Neural cell (in vitro differentiated cells): ENCODE results near the gene GPATCH11. TPM values are rescaled to one million over a fixed set of nuclear protein-coding genes. Genes with fewer than 3 reads are reported as not detected.

Experiments used
- H2AFZ ChIP-seq: fragments of 200-600, 300-800 bp; sonication (generic), shearing (Covaris generic); 2 replicates; pipeline ENCODE4 v1.6.0; 2014; ENCODE audit warnings: low read depth, mild to moderate bottlenecking, antibody characterized with exemption, low read length, moderate library complexity
- H3F3A ChIP-seq: fragments of 200-600 bp; shearing (Covaris generic); 2 replicates; pipeline ENCODE4 v1.6.1; 2016; ENCODE audit warnings: mild to moderate bottlenecking, moderate library complexity, mixed read lengths, antibody characterized with exemption, low read length; ENCODE audit not compliant: insufficient read depth, poor library complexity, severe bottlenecking
- H3K27ac ChIP-seq: fragments of 200-600, 300-800 bp; sonication (generic), shearing (Covaris generic); 2 replicates; pipeline ENCODE4 v1.5.1; 2014; ENCODE audit warnings: mild to moderate bottlenecking, low read length, moderate library complexity
- H3K27me3 ChIP-seq: fragments of 300-800, 200-600 bp; sonication (generic), shearing (Covaris generic); 2 replicates; pipeline ENCODE4 v1.6.0; 2014; ENCODE audit warnings: mild to moderate bottlenecking, low read depth, low read length, moderate library complexity; ENCODE audit not compliant: insufficient read depth
- H3K36me3 ChIP-seq: fragments of 300-800, 200-600 bp; sonication (generic), shearing (Covaris generic); 2 replicates; pipeline ENCODE4 v1.5.1; 2014; ENCODE audit warnings: mild to moderate bottlenecking, antibody characterized with exemption, low read length, moderate library complexity; ENCODE audit not compliant: insufficient read depth
- H3K4me2 ChIP-seq: fragments of 300-800, 200-600 bp; sonication (generic), shearing (Covaris generic); 2 replicates; pipeline ENCODE4 v1.6.0; 2014; ENCODE audit warnings: mild to moderate bottlenecking, low read length
- H3K4me3 ChIP-seq: fragments of 300-800, 200-600 bp; sonication (generic), shearing (Covaris generic); 2 replicates; pipeline ENCODE4 v1.5.1; 2014; ENCODE audit warnings: mild to moderate bottlenecking, low read length, moderate library complexity
- H3K79me2 ChIP-seq: fragments of 200-600 bp; shearing (Covaris generic); replicated peaks from 2 replicates; pipeline ENCODE4 v1.6.0; 2014; ENCODE audit warnings: mild to moderate bottlenecking, low read length, moderate library complexity; ENCODE audit not compliant: insufficient read depth
- H3K9ac ChIP-seq: fragments of 300-800, 200-600 bp; sonication (generic), shearing (Covaris generic); 2 replicates; pipeline ENCODE4 v1.6.1; 2016; ENCODE audit warnings: mild to moderate bottlenecking, low read length, mixed read lengths
- H3K9me2 ChIP-seq: fragments of 200-600 bp; shearing (Covaris generic); 2 replicates; pipeline ENCODE4 v1.6.1; 2016; ENCODE audit warnings: mild to moderate bottlenecking, low read length, mixed read lengths; ENCODE audit not compliant: insufficient read depth
- H3K9me3 ChIP-seq: fragments of 200-600, 300-800 bp; sonication (generic), shearing (Covaris generic); 2 replicates; pipeline ENCODE4 v1.6.1; 2016; ENCODE audit warnings: mild to moderate bottlenecking, mixed run types, low read length, moderate library complexity, mixed read lengths
- H4K20me1 ChIP-seq: fragments of 200-600 bp; shearing (Covaris generic); 2 replicates; pipeline ENCODE4 v1.6.1; 2016; ENCODE audit warnings: mild to moderate bottlenecking, mixed run types; ENCODE audit not compliant: insufficient read depth
- CTCF ChIP-seq: fragments of 450-650 bp; IDR thresholded peaks from 2 replicates; pipeline ENCODE4 v1.5.1; 2014; ENCODE audit warnings: antibody characterized with exemption, mild to moderate bottlenecking, moderate library complexity; ENCODE audit not compliant: poor library complexity, severe bottlenecking
- EP300 ChIP-seq: fragments of 450-650 bp; conservative IDR thresholded peaks from 2 replicates; pipeline ENCODE4 v1.6.1; 2014; ENCODE audit warnings: antibody characterized with exemption, mild to moderate bottlenecking, moderate library complexity; ENCODE audit not compliant: poor library complexity, severe bottlenecking
- EZH2 ChIP-seq: fragments of 200-600, 300-800 bp; shearing (Covaris generic), sonication (generic); IDR thresholded peaks from 2 replicates; pipeline ENCODE4 v1.6.1; 2014; ENCODE audit warnings: antibody characterized with exemption, low read length, borderline replicate concordance, mild to moderate bottlenecking; ENCODE audit not compliant: insufficient read depth, poor library complexity, severe bottlenecking
- MXI1 ChIP-seq: fragments of 450-650 bp; conservative IDR thresholded peaks from 2 replicates; pipeline ENCODE4 v1.6.1; 2014; ENCODE audit warnings: antibody characterized with exemption, mild to moderate bottlenecking; ENCODE audit not compliant: poor library complexity, severe bottlenecking
- POLR2AphosphoS5 ChIP-seq: IDR thresholded peaks from 2 replicates; pipeline ENCODE4 v1.6.1; 2012
- RAD21 ChIP-seq: fragments of 450-650 bp; conservative IDR thresholded peaks from 2 replicates; pipeline ENCODE4 v1.6.1; 2014; ENCODE audit warnings: antibody characterized with exemption, mild to moderate bottlenecking, moderate library complexity
- REST ChIP-seq: IDR thresholded peaks from 2 replicates; pipeline ENCODE4 v1.6.1; 2012; ENCODE audit warnings: borderline replicate concordance
- SMC3 ChIP-seq: fragments of 450-650 bp; conservative IDR thresholded peaks from 2 replicates; pipeline ENCODE4 v1.6.1; 2014; ENCODE audit warnings: antibody characterized with exemption, mild to moderate bottlenecking, moderate library complexity; ENCODE audit not compliant: poor library complexity
- TAF1 ChIP-seq: IDR thresholded peaks from 2 replicates; pipeline ENCODE4 v1.6.1; 2012; ENCODE audit warnings: low read depth
- polyA plus RNA-seq: library from polyadenylated mRNA; depleted of rRNA; stranded (reverse); fragments of >200 nt; gene quantifications from 2 replicates; pipeline ENCODE4 v1.2.3, GENCODE V29; 2014

GPATCH11 gene
- polyA plus RNA-seq, 1 donor from 2014 or later = 17.7 TPM

- Histone ChIP-seq H3K79me2 (no peaks in the 10 kb centered on the region), H3F3A (no peaks in the 10 kb centered on the region), H3K27ac (no peak overlapping the region), H3K9ac (no peak overlapping the region), H3K4me2 (no peak overlapping the region), H3K9me3 (no peaks in the 10 kb centered on the region), H4K20me1 (no peaks in the 10 kb centered on the region), H3K36me3 (peaks cover 16% of the 10 kb centered on the region), H3K4me3 (no peak overlapping the region), H3K27me3 (no peaks in the 10 kb centered on the region), H3K9me2 (no peaks in the 10 kb centered on the region), H2AFZ (no peak overlapping the region)
- TF ChIP-seq MXI1 (no peak), REST (no peak), EZH2 (no peak), EP300 (no peak), CTCF (no peak), RAD21 (no peak), TAF1 (no peak), SMC3 (no peak), POLR2AphosphoS5 (no peak)
Measured at GRCh38 chr2:37061013-37061711, 23.2 kb upstream of the GPATCH11 start.

GRCh38 chr2:37061776-37062175 lies 22.5 kb upstream of the GPATCH11 start:
- Histone ChIP-seq H4K20me1 (no peaks in the 10 kb centered on the region), H3K4me2 (no peak overlapping the region), H3K27ac (no peak overlapping the region), H3K9me3 (no peaks in the 10 kb centered on the region), H2AFZ (no peak overlapping the region), H3K27me3 (no peaks in the 10 kb centered on the region), H3K36me3 (peaks cover 16% of the 10 kb centered on the region), H3K9ac (no peak overlapping the region), H3K9me2 (no peaks in the 10 kb centered on the region), H3F3A (no peaks in the 10 kb centered on the region), H3K4me3 (no peak overlapping the region), H3K79me2 (no peaks in the 10 kb centered on the region)
- TF ChIP-seq EZH2 = no peak
- no peak for TF ChIP-seq TAF1
- no peak for TF ChIP-seq MXI1
- TF ChIP-seq CTCF = no peak
- TF ChIP-seq REST = no peak
- no peak for TF ChIP-seq SMC3
- no peak for TF ChIP-seq POLR2AphosphoS5
- no peak for TF ChIP-seq EP300
- no peak for TF ChIP-seq RAD21
